ENCODE measurements around the gene NPM1.
"Not testable (repeated sequence)": the region's sequence is repeated elsewhere in the genome, so short reads cannot be mapped to it uniquely, and the experiment has no call there.

The NPM1 gene

DNA sequence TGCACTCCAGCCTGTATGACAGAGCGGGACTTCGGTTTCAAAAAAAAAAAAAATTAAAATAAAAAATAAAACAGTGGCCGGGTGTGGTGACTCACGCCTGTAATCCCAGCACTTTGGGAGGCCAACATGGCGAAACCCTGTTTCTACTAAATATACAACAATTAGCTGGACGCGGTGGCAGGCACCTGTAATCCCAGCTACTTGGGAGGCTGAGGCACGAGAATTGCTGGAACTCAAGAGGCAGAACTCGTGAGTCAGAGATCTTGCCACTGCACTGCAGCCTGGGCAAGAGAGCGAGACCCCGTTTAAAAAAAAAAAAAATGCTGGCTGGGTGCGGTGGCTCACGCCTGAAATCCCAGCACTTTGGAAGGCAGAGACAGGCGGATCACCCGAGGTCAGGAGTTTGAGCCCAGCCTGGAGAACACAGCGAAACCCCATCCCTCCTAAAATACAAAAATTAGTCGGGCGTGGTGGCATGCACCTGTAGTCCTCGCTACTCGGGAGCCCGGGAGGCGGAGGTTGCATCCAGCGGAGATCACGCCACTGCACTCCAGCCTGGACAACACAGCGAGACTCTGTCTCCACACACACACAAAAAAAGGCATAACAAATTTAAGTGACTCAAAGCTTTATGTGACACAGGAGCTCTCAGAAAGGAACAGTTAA is 1.5 kb upstream of the NPM1 start:
- DNase-seq, result no peak

DNA sequence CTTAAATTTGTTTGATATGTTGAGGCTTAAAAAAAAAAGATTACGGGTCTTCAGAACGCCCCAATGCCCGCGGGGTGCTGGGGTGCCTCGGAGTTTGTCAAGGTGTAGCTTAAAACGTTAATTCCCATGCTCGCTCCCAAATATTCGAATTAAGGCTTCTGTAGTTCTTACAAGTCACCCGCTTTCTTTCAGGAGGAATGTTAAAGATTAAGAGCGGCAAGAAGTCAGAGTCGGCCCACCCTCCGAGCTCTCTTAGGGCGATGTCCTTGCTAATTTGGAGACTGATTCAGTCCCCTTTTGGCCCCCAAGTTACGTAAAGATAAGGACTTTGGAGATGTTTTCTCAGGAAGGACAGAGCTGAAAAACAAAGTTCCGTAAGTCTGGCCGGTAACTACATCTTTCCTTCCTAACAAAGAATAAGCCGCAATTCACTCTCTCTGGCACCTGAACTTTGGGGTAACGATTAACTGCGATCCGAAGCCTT is 746 bp upstream of the NPM1 start:
- peak in 1 of 2 experiments; percentile 25 for DNase-seq

DNA sequence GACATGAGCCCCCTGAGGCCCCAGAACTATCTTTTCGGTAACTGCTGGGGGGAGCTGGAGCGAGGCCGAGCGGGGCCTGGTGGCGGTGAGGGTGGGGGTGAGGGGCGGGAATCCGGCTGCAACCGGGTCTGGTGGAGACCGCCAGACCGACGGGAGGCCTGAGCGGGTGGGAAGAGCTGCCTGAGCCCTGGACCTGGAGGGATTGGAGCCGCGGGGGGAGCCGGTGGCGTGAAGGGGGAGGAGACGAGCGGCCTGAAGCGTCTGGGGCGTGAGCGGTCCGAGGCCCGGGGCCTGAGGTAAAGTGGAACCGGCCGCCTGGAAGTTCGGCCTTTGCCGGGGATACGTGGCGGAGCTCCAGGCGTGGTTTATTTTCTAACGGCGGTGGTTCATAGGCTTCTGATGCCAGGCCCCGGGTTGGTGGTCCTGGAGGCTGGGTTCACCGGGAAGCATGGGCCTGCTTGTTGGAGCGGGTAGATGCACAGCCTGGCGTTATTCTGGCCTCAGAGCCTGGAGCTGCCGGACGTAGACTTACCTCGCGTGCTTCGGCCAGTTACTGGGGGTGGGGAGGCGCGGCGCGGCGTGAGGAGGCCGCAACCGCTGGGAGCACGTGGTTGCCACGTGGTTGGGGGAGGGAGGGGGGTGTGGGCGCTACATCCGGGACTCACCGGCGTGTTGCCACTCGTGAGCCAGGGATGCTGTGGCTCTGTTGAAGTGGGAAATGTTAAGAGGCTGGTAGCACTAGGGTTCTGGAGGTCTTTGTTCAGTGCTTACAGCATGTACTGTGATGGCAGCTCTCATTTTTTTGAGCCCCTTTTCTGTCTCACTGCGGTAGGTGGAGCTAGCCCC is 544 bp downstream of the NPM1 start:
- peak; percentile 84 to 87 for DNase-seq

DNA sequence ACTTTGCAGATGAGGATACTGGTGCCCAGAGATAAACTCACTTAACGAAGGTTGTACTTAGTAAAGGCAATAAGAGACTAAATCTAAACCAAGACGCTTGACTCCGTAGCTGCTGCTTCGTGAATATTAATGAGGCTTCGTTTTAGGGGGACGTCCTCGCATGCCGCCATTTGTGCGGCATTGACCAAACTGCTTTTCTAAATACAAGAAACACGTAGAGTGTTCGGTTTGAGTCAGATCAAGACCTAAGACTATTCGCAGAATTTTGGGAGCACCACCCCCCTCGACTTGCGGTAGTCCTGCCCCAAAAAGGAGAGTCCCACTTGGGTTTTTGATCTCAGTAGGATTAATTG is 1.1 kb downstream of the NPM1 start:
- DNase-seq, result peak; percentile 55 to 65

DNA sequence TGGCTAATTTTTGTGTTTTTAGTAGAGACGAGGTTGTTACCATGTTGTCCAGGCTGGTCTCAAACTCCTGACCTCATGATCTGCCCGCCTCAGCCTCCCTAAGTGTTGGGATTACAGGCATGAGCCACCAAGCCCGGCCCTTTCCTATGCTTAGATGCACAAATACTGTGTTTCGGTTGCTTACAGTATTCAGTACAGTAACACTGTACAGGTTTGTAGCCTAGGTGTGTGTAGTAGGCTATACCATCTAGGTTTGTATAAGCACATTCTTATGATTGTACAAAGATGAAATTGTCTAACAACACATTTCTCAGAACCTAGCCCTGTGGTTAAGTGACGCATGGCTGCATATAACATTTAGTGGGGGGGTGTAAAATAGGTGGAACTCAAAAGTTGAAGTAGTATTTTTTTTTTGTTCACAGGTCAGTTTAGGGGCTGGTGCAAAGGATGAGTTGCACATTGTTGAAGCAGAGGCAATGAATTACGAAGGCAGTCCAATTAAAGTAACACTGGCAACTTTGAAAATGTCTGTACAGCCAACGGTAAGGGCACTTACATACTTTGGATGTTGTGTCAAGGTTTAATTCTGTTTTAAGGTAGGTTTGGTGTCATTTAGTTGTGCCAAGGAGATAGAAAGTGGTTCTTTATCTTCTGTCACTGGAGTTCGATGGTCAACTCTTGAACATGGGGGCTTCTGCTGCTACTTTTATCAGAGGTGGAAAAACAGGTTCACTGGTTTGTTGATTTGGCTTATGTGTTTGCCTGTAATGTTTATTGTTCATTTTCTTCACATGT is 3.4 kb downstream of the NPM1 start:
- no peak for DNase-seq

DNA sequence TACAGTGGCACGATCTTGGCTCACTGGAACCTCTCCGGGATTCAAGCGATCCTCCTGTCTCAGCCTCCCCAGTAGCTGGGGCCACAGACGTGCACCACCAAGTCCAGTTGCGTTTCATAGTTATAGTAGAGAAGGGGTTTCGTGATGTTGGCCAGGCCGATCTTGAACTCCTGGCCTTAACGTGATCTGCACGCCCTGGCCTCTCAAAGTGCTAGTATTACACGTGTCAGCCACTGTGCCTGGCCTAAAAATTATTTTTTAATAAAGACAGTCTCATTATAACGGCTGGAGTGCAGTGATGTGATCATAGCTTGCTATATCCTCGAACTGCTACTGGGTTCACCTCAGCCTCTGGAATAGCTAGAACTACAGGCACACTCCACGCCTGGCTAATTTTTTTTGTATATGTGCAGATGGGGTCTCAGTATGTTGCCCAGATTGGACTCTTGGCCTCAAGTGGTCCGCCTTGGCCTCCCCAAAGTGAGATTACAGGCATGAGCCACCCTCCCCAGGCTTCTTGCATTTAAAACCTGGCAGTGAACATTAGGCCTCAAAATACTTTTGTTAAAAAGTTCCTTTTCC is 4.4 kb downstream of the NPM1 start:
- DNase-seq, result no peak

DNA sequence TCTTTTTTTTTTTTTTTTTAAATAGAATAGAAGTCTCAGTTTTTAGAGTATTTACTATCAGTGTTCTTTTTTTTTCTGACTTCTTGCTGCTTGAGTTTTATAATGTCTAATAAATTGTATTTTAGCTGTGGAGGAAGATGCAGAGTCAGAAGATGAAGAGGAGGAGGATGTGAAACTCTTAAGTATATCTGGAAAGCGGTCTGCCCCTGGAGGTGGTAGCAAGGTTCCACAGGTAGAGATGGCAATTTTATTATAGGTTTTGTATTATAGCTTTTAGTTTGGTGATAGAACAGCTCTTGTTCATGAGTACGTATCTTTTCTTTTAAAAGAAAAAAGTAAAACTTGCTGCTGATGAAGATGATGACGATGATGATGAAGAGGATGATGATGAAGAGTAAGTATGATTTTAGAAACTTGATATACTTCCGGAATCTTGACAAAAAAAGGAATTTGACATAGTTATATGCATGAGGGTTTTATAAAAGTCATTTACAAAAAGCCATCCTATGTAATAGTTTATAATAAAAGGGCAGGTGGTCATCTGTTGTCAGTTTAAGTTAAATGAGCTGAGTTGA is 5.0 kb downstream of the NPM1 start:
- DNase-seq, result no peak

DNA sequence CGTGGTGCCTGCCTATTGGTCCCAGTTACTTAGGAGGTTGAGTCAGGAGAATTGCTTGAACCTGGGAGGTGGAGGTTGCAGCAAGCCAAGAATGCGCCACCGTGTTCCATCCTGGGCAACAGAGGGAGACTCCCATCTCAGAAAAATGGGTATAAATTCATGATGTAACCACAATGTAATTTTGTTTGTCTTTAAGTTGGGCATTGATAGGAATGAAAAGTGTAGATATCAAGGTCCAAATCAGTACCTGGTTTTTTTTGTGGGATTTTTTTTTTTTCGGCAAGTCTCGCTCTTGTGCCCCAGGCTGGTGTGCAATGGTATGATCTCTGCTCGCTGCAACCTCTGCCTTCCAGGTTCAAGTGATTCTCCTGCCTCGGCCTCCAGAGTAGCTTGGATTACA is 7.4 kb downstream of the NPM1 start:
- no peak for DNase-seq

DNA sequence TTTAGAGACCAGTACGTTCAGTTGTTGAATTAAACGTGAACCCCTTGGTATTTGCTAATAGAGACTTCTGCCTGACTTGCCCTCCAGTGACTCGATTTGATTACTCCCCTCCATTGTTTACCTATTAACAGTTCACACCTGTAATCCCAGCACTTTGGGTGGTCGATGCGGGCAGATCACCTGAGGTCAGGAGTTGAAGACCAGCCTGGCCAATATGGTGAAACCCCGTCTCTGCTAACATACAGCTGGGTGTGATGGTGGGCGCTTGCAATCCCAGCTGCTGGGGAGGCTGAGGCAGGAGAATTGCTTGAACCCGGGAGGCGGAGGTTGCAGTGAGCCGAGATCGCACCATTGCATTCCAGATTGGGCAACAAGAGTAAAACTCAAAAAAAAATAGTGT is 8.9 kb downstream of the NPM1 start:
- not testable (repeated sequence) for DNase-seq

DNA sequence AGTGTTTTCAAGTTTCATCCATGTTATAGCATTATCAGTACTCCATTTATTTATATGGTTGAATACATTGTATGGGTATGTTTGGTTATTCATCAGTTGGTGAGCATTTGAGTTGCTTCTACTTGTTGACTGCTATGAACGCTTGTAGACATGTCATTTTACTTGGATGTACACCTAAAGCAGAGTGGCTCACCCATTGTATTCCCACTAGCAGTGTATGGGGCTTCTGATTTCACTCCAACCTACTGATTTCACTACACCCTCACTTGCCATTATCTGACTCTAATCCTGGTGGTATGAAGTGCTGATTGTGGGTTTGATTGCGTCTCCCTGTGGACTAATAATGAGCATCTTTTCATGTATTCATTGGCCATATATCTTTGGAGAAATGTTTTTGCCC is 9.5 kb downstream of the NPM1 start:
- DNase-seq, result no peak

DNA sequence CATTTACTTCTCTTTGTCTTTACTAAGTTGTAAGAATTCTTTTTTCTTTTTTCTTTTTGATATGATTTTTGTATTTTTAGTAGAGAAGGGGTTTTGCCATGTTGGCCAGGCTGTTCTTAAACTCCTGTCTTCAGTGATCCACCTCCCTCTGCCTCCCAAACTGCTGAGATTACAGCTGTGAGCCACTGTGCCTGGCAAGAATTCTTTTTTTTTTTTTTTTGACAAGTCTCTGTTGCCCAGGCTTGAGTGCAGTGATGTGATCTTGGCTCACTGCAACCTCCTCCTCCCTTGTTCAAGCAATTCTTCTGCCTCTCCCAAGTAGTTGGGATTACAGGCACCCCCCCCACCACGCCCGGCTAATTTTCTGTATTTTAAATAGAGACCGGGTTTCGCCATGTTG is 9.9 kb downstream of the NPM1 start:
- no peak for DNase-seq

DNA sequence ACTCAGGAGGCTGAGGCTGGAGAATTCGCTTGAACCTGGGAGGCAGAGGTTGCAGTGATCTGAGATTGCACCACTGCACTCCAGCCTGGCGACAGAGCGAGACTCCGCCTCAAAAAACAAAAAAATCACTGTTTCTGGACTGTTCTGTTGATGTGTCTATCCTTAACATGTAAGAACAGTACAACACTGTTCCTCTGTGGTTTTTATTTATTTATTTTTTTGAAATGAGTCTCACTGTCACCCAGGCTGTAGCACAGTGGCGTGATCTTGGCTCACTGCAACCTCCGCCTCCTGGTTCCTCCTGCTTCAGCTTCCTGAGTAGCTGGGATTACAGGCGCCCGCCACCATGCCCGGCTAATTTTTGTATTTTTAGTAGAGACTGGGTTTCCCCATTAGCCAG is 11.0 kb downstream of the NPM1 start:
- not testable (repeated sequence) for DNase-seq

DNA sequence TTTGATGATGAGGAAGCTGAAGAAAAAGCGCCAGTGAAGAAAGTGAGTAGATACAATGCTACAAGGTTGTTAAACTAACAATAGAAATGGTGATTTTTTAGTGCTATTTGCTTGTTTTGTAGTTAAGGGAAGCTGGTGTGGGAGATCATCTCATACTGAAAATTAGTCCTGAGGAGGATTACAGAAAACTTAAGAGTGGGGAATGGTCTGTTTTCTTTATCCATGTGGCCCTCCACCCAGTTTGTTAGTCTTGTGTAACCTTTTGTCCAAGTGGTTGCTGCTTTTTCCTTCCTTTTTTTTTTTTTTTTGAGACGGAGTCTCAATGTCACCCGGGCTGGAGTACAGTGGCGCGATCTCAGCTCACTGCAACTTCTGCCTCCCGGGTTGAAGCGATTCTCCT is 12.5 kb downstream of the NPM1 start:
- no peak for DNase-seq

DNA sequence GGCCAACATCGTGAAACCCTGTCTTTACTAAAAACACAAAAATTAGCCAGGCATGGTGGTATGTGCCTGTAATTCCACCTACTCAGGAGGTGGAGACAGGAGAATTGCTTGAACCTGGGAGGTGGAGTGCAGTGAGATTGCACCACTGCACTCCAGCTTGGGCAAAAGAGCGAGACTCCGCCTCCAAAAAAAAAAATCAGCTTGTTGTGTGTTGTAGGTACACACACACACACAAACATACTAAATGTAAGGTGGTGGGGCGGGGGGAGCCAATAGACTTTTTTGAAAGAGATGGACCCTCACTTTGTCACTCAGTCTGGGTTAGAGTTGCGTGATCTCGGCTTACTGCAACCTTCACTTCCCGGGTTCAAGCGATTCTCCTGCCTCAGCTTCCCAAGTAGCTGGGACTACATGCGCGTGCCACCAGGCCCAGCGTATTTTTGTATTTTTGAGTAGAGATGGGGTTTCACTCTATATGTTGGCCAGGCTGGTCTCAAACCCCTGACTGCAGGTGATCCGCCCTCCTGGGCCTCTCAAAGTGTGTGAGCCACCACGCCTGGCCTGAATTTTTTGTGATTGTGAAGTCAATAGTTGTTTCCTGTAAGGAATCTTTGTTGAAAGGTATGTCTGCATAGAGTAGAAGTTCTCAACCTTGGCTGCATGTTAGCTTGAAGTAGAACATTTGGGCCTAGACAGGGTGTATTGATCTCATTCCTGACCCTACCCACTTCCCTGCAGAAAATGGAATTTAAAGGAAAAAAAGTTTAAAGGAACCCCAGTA is 13.7 kb downstream of the NPM1 start:
- no peak for DNase-seq

DNA sequence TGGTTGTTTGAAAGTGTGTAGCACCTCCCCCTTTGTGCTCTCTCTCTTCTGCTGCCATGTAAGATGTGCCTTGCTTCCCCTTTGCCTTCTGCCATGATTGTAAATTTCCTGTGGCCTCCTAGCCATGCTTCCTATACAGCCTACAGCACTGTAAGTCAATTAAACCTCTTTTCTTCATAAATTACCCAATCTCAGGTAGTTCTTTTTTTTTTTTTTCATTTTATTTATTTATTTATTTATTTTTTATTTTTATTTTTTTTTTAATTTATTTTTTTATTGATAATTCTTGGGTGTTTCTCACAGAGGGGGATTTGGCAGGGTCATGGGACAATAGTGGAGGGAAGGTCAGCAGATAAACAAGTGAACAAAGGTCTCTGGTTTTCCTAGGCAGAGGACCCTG is 15.1 kb downstream of the NPM1 start:
- not testable (repeated sequence) for DNase-seq

DNA sequence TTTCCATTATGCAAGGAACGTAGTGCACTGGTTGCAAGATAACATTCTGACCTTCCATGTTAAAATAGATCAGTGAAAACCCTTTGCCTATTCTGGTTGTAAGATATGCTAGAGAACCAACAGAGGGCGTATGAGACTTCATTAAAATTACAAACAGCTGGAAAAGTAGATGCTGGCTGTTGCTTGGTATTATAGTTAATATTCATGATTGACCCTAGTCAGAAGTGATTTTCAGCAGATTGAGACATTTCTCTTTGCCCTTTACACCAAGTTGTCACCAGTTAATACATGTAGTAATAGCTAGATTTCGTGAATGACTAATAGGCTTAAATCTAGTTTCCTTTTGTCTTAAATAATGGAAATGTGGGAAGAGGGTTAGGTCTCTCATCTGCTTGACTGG is 18.0 kb downstream of the NPM1 start:
- DNase-seq, result no peak

DNA sequence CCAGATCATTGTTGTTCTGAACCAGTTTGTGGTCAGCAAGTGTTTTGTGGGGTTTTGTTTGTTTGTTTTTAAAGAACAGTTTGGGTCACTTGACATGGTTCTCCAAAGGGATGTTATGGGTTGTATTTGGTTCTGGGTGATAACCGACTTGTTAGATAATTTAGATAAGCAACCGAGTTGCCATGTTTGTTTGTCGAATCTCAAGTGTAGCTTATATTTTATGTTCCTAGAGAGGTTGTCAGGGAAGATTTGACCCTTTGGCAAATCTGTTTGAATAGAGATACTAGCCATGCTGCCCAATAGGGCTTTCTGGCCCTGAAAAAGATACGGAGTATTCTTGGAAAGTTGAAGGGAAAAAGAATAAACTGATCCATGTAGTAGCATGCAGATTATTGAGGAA is 19.6 kb downstream of the NPM1 start:
- no peak for DNase-seq

DNA sequence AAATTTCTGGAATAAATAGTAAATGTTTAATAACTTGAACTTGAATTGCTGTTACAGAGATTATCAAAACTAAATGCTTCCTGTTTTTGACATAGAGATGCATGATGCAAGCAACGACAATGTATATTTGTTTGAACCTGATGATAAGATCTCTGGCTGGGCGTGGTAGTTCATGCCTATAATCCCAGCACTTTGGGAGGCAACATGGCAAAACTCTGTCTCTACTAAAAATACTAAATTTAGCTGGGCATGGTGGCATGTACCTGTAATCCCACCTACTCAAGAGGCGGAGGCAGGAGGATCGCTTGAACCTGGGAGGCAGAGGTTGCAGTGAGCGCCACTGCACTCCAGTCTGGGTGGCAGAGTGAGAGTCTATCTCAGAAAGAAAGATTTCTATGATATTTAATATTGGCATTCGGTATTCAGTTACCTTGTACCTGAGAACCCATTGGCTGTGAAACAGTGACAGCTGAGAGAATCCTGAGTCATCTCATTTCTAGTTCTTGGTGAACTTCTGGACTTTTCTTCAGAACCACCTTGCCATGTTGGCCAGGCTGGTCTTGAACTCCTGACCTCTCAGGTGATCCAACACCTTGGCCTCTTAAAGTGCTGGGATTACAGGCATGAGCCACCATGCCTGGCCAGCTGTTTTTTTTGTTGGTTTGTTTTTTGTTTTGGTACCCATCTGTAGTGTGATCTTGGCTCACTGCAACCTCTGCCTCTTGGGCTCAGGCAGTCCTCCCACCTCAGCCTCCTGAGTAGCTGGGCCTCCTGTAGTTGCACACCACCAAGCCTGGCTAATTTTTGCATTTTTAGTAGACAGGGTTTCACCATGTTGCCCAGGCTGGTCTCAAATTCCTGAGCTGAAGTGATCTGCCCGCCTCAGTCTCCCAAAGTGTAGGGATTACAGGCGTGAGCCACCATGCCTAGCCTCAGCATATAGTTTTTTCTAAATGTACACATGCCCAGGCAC is 21.8 kb downstream of the NPM1 start:
- DNase-seq, result no peak

DNA sequence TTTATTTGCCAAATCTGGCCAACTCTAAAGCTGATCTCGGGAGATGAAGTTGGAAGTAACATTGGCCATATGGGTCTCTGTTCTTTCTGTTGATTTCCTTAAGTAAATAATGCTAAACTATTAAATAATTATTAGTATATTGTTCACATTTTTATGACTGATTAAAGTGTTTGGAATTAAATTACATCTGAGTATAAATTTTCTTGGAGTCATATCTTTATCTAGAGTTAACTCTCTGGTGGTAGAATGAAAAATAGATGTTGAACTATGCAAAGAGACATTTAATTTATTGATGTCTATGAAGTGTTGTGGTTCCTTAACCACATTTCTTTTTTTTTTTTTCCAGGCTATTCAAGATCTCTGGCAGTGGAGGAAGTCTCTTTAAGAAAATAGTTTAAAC is 22.5 kb downstream of the NPM1 start:
- no peak for DNase-seq

DNA sequence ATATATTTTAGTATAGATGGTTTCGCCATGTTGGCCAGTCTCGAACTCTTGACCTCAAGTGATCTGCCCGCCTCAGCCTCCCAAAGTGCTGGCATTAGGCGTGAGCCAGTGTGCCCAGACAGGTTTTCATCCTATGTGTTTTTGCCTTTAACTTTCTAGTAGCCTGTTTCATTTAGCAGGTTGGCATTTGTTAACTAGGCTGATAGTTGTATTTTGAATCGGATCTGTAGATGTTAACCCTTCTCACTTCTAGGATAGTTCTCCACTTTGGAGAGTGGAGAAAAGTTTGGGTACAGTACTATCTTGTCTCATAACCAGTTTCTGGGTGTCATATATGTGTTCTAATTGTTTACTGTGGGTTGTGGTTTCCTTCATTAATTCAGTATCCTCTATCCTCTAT is 24.5 kb downstream of the NPM1 start:
- no peak for DNase-seq

Data from activated CD4-positive, alpha-beta T cell treated with anti-CD3 and anti-CD28 coated beads, Interleukin-2, amount 50 U/mL, for 48 hours (primary cell).